Activated CD8-positive, alpha-beta memory T cell treated with anti-CD3 and anti-CD28 coated beads for 4 hours (primary cell): ENCODE results near the gene LTA.
A peak's percentile ranks its signal among the peaks of the same experiment; 100 is the strongest.
"Not testable (repeated sequence)": the region's sequence is repeated elsewhere in the genome, so short reads cannot be mapped to it uniquely, and the experiment has no call there.

Experiments
- DNase-seq, 2 donors: peaks; one replicate each; pipeline ENCODE4 v3.0.0-alpha.2; 2020; ENCODE audit warnings: low read depth in 2 of 2

LTA gene

GRCh38 chr6:31586599-31587281 lies 14.7 kb downstream of the LTA start:
- DNase-seq, result no peak

DNA sequence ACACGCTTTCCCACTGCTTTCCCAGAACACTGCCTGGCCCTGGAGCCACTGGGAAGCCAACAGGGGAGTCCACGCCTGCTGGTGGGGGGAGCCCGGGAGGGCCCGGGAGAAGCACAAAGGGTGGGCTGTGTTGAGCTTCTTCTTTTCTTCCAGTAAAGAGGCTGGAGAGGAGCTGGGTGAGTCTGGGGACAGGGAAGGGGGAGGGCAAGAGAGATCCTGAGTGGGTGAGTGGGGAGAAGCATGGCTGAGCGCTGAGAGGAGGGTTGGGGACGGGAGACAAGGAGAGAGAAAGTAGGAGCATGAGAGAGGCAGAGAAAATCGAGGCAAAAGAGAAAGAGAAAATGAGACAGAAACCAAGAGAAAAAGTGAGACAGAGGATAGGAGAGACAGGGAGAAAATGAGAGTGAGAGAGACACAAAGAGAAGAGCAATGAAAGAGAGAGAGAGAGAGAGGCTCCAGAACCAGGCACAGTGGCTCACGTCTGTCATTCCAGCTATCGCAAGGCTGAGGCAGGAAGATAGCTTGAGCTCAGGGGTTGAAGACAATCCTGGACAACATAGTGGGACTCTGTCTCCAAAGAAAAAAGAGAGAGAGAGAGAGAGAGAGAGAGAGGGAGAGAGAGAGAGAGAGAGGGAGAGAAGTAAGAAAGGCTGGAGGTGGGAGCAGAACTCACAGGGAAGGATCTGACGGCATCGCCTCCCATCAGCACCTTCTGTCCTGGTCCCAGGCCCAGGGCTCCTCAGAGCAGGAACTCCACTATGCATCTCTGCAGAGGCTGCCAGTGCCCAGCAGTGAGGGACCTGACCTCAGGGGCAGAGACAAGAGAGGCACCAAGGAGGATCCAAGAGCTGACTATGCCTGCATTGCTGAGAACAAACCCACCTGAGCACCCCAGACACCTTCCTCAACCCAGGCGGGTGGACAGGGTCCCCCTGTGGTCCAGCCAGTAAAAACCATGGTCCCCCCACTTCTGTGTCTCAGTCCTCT lies 16.0 kb downstream of the LTA start:
- DNase-seq, result no peak

DNA sequence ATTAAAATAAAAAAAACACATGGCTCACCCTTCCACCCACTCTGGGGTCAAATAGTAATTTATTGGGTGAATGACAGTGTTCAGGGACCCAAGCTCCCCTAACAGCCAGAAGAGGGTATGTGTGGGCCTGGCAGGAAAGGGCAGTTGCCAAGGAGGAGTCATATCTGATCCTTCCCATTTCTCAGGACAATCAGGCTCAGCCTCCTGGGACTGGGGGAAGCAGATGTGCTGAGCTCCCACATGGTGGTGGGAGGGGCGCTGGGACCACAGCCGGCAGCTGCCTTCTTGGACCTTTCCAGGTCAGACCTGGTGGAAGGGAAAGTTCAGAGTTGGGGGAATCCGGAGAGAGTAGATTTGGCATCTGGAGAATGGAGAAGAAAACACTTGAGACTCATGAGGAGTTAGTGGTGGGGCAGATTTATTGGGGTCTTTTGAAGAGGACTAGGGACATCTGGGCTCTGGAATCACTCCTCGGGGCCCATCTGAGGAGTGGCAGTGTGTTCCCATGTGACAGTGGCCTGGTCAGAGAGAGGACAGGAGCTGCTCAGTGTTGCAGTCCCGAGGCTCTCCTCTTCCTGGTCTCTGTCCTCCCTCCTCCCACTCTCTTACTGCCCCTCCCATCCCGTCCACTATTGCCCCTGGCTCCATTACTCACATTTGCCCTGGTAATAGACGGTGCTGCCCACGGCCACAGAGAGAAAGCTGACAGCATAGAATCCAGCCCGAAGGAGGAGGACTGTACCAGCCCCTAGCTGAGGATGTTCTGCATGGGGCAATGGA lies 17.0 kb downstream of the LTA start:
- no peak for DNase-seq

- DNase-seq, result not testable (repeated sequence)
Observed at GRCh38 chr6:31590691-31591090, 18.6 kb downstream of the LTA start.

- DNase-seq, result no peak
Observed at GRCh38 chr6:31592396-31592771, 20.3 kb downstream of the LTA start.

DNA sequence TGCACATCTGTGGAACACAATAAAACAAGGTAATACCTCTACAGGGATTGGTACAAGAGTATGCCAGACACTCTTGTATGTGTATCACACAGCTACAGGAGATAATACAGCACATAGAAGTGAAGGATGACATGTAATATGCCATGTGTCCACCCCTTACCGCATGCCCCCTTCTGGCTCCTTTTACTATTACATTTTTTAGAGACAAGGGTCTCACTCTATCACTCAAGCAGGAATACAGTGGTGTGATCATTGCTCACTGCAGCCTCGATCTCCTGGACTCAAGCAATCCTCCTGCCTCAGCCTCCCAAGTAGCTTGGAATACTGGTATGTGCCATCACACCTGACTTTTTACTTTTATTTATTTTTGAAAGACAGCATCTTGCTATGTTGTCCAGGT lies 24.9 kb downstream of the LTA start:
- no peak for DNase-seq

DNA sequence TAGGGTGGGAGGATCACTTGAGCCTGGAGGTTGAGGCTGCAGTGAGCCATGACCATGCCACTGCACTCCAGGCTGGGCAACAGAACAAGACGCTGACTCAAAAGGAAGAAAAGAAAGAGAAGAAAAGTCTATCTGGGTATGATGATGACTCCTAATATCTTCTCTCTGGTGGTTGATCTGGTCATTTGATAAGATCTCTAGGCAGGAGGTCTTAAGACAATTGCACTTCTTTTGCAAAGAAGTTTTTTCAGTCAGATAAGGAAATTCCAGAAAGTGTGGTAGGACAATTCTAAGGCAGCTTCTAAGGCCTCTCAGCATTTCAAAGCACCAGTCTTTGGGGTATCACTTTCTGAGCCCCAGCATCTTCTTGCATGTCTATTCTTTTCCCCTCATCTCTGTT lies 35.2 kb downstream of the LTA start:
- DNase-seq, result no peak

DNA sequence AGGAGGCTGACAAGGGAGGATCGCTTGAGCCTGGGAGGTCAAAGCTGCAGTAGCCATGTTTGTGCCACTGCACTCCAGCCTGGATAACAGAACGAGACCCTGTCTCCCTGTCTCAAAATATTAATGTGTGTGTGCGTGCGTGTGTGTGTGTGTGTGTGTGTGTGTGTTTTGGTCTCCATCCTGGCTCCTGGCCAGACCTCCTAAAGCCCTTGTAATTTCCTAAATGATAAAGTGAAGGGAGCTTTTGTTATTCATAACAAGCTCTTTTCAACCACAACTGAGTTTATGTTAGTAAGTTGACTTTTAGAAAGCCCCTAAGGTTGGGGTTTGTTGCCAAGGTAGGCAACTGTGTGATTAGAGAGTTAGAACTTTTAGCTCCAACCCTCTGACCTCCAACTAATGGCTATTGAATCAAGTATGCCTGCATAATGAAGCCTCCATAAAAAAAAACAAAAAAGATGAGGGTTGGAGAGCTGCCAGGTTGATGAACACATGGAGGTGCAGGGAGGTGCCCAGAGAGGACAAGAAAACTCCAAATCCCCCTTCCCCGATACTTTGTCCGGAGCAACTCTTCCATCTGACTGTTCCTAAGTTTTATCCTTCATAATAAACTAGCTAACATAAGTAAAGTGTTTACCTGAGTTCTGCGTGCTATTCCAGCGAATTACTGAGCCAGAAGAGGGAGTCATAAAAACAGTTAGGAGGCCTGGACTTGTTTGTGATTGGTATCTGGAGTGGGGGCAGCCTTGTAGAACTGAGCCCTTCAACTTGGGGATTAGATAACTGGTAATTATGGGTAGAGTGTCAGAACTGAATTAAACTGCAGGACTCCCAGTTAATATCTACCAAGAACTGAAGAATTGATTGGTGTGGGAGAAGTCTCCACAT lies 37.7 kb downstream of the LTA start:
- no peak for DNase-seq

DNA sequence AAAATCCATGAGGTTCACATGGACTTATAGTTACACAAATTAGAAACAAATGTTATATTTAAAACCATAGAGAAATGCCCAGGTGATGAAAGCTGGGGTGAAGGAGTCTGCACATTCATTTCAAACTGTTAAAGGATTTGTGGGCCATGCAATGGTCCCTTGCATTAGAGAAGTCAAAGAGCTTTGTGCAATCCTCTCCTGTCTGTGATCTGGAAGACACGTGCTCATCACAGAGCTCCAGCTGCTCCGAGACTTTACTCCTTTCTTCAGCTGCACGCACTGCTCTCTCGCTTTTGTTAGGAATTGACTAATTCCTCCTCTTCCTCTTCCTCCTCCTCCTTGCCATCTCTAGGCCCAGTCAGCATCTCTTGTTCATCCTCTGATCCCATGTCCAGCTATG lies 38.9 kb downstream of the LTA start:
- no peak for DNase-seq

DNA sequence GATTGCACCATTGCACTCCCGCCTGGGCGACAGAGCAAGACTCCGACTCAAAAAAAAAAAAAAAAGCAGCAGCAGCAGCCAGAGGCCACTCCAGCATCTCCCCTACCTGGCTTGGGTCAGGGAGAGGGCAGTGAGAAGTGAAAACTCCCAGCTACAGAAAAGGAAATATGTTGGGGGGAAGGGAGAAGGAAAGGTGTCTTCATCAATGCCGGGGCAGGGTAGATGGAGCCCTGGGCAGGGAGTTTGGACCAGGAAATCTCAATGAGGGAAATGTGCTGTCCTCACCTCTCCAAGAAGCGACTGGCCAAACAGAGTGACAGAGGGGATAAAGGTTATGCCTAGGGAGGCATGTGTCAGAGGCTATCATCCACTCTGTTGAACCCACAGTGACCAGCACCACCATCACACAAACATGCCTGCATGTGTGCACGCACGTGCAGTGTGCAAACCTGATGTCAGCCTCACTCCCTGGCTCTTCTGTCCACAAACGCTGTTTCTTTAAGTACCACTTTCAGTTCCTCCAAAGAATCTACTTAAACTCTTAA lies 42.1 kb downstream of the LTA start:
- no peak for DNase-seq

DNA sequence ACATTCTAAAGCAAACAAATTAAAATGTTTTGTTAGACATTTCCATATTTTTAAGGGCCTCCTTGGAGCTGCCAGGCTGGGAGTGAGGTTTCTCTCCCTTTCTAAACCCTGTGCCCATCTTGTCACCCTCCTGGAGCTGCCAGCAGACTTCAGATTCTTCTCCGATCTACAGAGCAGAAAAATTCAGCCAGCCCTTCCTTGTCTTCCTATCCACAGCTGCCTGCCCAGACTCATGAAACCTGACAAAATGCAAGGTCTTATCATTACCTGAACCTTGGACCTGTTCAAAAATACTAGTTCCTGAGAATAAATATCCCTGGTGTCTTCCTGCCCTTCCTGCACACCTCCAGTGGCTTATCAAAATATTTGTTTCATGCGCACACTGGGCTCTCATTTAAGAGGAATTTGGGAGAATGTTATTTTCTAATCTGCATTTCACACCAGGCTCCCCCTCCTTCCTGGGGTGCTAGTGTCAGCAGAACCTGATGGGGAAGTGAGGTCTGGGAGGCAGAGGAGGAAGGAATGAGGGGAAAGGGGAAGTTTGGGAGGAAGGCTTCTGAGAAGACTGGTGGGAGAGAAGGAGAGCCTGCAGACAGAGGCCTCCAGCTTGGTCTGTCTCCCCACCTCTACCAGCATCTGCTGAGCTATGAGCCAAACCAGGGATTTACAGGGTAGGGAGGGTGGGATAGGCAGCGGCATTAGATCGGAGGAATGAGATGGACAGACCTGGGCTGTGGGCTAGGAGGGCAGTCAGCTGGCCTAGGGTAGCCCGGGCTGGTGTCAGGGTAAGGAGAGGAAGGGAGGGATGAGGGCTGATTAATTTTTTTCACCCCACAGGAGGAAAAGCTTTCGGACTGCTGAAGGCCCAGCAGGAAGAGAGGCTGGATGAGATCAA lies 42.8 kb downstream of the LTA start, which contains the start of gene AIF1:
TSS of gene AIF1 (plus strand) at position 551 of the 895 bp plus-strand sequence. CDS start at position 647, 96 bp downstream.
- no peak for DNase-seq

- DNase-seq, result no peak
Observed at GRCh38 chr6:31615748-31616147, 43.7 kb downstream of the LTA start.

- no peak for DNase-seq
Observed at GRCh38 chr6:31617010-31617409, 44.9 kb downstream of the LTA start.

DNA sequence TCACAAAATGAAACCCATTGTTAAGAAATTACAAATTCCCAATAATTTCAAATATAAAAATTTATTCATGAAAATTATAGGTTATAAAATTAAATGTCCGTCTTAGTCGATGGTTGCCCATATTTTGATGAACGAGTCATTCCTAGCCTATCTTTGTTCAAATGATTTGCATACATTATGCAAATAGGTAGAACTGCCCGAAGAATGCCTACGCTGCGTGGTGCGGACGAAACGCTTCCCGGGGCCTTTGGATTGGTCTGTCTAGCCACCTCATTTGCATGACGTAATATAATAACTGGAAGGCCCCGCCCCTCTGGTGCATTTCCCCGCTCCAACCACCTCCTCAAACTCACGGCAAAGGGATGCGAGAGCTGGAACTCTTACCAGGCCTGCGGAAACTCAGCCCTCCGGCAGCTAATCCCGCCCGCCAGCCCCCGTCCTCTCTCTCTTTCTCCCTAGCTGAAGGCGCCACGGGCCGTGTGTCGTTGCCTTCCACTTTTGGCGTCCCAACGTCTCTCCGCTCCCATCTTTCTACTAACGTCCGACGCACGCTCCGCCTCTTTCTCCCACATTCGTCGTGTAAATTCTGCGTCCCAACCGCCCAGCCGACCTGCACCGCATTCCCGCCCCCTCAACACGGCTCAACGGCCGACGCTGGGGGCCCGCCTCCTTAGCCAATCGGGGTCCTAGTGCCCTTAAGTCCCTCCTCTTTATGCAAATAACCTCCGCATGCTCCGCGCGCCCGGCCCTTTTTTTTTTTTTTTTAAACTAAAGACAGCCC lies 47.9 kb downstream of the LTA start:
- DNase-seq, result peak; percentile 79 to 95

- DNase-seq, result peak; percentile 64 to 95
Observed at GRCh38 chr6:31620586-31621319, 48.7 kb downstream of the LTA start, which contains the start of gene PRRC2A. Gene PRRC2A, plus strand, starts transcription at chr6:31620715. Its CDS starts 2,075 bp downstream, at chr6:31622790.

DNA sequence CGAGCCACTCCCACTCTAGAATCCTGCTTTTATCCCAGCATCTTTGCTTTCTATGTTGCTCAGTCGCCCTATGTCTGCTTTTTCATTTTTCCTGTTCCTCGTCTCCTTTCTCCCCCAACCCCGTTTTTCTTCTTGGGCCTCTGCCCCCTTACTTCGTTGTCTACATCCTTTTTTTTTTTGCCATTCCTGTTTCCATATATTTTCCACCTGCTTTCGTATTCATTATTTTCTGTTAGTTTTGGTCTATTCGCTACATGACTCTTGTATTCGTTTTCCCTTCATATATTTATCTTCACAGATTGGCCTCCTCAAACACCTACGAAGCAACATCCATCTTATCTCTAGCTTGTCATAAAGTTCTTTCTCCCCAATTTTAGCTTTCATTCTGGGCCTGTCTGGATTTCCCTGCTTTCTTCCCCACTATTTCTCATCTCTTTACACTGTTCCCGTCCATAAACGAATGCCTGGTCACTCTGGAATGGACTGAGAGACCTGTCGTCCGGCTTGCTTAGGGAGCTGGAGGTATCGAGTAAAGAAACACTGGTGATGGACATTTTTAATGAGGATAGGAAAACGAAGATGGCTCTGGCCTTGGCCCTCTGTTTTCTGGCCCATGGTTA lies 49.3 kb downstream of the LTA start:
- no peak for DNase-seq

DNA sequence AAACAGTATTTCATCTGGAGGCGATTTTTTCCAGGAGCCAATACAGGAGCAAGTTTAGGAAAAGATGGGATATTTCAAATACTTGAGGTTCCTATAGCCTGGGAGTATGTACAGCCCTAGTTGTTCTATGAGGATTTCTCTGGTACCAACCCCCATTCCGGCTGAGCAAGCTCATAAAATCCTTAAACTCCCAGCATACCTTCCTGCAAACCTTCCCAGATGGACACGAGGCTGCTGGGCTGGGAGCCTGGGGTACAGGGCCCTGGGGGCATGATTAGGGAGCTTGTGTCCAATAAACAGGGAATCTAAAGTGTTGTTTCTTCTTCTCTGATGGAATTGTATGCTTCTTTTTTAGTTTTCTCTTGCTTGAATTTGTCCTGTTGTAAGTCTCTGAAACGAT lies 49.9 kb downstream of the LTA start:
- no peak for DNase-seq

DNA sequence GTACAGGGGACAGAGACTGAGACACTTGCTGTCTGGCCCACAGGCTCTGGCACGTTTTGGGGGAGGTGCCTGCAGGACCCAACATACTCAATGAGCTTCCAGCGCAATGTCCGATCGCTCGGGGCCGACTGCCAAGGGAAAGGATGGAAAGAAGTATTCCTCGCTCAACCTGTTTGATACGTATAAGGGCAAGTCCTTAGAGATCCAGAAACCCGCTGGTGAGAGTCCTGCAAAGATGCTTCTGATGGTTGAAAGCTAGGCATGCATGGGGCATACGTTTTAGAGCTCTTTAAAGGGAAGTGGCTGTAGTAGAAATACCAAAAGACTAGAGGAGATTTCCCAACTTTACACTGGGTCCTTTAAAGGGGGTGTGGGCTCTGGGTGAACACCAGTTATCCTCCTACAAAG lies 50.6 kb downstream of the LTA start:
- no peak for DNase-seq
